SHP77 treated with DMSO at 0.1 percent for 48 hours (cell line): ENCODE measurements around the gene SPINK14.

Experiments used
- DNase-seq: peaks from one replicate; lab custom pipeline; 2025; lab: John Stamatoyannopoulos, UW

SPINK14 gene

DNA sequence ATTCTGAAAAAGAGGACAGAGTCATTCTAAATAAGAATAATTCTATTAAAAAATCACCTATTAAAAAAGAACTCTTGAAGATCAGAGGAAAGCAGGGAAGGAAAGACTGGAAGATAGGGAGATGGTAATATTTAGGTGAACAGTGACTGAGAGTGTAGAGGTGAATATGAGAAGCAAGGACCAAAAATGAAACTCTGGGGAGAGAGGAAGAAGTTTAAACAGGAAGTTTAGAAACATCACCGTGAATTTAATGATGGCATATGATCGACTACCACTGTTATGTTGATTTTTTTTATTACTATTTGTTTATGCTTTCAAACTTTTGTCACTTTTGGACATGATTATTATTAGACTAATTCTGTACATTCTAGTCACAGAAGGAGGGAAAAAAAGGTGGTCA is 32.8 kb downstream of the SPINK14 start:
- DNase-seq = no peak

DNA sequence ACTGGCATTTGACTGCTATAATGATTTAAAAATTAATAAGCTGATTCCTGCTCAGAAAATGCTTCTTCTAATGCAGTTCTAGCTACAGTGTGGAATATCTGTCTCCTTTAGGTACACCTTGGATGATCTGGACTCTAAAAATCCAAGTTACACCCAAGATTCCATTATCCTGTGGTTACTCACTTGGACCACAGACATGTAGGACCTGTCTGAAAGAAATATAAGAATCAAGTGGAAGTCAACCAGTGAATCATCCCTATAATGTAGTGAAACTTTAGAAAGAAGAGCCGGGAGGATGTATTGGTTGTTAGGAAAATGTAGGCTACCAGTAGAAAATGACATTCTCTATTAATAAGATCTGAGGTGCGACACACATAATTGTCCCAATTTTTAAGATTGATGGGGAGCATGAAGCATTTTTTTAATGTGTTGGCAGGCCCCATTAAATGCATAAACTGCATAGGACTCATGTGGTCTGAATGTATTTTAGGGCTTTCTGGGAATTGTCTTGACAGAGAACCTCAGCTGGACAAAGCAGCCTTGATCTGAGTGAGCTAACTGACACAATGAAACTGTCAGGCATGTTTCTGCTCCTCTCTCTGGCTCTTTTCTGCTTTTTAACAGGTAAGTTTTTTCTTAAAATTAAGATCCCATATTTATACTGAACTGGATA is 34.3 kb downstream of the SPINK14 start, which contains the start of gene SPINK6:
SPINK6 (plus strand) TSS at position 512 of the 673 bp plus-strand sequence; CDS start at position 567, 55 bp downstream.
- DNase-seq = no peak

GRCh38 chr5:148205044-148205806 is 36.9 kb downstream of the SPINK14 start:
- DNase-seq = no peak

- no peak for DNase-seq
These were observed 37.5 kb downstream of the SPINK14 start for GRCh38 chr5:148205865-148206264.

DNA sequence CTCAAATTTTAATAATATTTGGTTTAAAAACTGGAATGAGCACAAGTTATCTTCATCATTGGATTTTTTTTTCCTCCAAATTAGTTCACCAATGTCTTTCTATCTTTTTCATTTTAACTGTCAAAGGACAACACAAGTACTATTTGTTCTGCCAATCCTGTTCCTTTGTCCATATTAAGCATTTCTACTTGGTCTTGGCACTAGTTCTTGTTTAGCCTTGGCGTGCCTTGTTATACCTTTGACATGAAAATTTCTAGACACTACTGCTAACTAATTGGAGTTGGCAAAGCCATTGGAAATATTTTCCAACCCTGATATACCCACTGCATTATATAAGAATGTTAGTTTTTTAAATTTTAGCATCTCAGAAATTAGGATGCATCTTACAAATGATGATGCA is 38.3 kb downstream of the SPINK14 start:
- DNase-seq = no peak

- DNase-seq = no peak
These were observed 39.9 kb downstream of the SPINK14 start for GRCh38 chr5:148208226-148208625.

GRCh38 chr5:148209151-148209770 is 40.9 kb downstream of the SPINK14 start:
- DNase-seq = no peak

DNA sequence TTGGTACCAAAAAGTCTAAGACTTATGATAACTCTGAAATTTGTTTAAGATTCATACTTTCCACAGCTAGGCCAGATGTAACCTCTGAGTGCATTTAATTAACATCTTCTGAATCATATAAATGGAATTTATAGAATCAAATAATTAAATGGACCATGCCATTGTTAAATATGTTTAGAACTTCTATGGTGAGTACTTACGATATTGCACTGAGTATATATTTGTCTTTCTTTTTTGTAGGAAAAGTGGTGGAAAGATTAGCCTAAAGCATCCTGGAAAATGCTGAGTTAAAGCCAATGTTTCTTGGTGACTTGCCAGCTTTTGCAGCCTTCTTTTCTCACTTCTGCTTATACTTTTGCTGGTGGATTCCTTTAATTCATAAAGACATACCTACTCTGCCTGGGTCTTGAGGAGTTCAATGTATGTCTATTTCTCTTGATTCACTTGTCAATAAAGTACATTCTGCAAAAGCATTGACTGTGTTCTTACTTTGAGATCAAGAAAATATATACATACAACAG is 46.4 kb downstream of the SPINK14 start:
- DNase-seq = no peak

- no peak for DNase-seq
These were observed 53.2 kb downstream of the SPINK14 start for GRCh38 chr5:148221508-148221907.

DNA sequence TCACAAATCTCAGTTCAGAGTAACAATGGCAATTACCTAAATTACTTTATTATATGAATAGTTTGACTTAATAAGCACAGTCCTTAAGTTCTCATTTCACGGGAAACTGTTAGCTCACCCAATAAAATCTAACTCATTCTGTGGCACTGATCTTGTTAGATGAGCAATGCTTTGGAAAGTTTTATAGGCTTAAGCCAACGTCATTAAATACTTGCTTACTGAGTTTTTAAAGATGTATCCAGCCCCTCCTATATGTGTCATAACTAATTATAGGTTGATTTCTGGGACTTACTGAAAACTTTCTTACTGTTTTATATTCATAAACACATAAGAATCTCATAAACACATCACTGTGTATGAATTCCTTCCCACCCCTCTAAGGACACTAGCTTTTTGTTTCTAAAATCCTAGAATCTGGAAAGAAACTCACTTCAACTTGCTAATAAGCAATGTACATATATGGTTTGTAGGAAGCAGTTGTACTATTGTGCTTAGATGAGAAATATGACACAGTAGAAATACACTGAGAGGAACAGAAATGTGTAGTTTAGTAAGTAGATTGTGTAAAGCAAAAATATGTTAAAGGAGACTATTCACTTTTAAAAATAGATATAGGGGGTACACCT is 55.9 kb downstream of the SPINK14 start:
- no peak for DNase-seq
